Panc1 (cell line): Measurements from ENCODE around the gene PI4K2B.

Experiments
- POLR2AphosphoS5 ChIP-seq: IDR thresholded peaks from 2 replicates; pipeline ENCODE4 v1.6.1; 2012; ENCODE audit warnings: mild to moderate bottlenecking, low read depth, low read length, moderate library complexity
- TF ChIP-seq, protein P1 (sequence below): fragments of 450-650 bp; IDR thresholded peaks from 2 replicates; pipeline ENCODE4 v1.5.1; 2017; ENCODE audit warnings: mild to moderate bottlenecking
- TF ChIP-seq, protein P2 (sequence below), 2 experiments: IDR thresholded peaks; 2 replicates each; pipeline ENCODE4 v1.6.1; 2011 to 2012; ENCODE audit warnings: low read depth in 2 of 2, control low read depth in 1 of 2, low read length in 1 of 2, mild to moderate bottlenecking in 1 of 2, moderate library complexity in 1 of 2; ENCODE audit not compliant: insufficient read depth in 1 of 2

DNA sequence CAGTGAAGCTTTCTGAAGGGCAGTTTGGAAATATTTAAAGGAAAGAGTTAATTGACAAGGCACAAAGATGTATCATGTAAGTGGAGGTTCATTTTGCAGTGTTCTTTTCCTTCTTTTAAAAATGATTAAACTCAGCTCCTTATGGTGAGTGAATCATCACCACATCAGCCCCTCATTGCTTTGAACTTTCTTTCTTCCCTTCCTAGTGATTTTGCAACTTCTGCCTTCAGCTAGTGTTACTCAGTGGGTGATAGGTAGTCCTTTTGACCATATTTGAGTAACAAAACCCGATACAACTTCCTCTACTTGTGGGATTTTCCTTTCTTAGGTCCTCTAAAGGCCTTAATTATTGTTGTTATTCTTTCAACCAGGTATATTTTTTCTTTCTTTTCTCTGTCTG lies 86.9 kb downstream of the PI4K2B start:
- TF ChIP-seq, protein P1, sequence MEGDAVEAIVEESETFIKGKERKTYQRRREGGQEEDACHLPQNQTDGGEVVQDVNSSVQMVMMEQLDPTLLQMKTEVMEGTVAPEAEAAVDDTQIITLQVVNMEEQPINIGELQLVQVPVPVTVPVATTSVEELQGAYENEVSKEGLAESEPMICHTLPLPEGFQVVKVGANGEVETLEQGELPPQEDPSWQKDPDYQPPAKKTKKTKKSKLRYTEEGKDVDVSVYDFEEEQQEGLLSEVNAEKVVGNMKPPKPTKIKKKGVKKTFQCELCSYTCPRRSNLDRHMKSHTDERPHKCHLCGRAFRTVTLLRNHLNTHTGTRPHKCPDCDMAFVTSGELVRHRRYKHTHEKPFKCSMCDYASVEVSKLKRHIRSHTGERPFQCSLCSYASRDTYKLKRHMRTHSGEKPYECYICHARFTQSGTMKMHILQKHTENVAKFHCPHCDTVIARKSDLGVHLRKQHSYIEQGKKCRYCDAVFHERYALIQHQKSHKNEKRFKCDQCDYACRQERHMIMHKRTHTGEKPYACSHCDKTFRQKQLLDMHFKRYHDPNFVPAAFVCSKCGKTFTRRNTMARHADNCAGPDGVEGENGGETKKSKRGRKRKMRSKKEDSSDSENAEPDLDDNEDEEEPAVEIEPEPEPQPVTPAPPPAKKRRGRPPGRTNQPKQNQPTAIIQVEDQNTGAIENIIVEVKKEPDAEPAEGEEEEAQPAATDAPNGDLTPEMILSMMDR: no peak
- TF ChIP-seq, protein P2, sequence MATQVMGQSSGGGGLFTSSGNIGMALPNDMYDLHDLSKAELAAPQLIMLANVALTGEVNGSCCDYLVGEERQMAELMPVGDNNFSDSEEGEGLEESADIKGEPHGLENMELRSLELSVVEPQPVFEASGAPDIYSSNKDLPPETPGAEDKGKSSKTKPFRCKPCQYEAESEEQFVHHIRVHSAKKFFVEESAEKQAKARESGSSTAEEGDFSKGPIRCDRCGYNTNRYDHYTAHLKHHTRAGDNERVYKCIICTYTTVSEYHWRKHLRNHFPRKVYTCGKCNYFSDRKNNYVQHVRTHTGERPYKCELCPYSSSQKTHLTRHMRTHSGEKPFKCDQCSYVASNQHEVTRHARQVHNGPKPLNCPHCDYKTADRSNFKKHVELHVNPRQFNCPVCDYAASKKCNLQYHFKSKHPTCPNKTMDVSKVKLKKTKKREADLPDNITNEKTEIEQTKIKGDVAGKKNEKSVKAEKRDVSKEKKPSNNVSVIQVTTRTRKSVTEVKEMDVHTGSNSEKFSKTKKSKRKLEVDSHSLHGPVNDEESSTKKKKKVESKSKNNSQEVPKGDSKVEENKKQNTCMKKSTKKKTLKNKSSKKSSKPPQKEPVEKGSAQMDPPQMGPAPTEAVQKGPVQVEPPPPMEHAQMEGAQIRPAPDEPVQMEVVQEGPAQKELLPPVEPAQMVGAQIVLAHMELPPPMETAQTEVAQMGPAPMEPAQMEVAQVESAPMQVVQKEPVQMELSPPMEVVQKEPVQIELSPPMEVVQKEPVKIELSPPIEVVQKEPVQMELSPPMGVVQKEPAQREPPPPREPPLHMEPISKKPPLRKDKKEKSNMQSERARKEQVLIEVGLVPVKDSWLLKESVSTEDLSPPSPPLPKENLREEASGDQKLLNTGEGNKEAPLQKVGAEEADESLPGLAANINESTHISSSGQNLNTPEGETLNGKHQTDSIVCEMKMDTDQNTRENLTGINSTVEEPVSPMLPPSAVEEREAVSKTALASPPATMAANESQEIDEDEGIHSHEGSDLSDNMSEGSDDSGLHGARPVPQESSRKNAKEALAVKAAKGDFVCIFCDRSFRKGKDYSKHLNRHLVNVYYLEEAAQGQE (IDR thresholded peaks at IDR 0.05; ENCODE audit: insufficient read depth in 1 of 2, low read depth in 2 of 2, low read length in 1 of 2): no peak
- no peak for TF ChIP-seq POLR2AphosphoS5
